Measurements from ENCODE around the gene PRCD. TPM values are rescaled to one million over a fixed set of nuclear protein-coding genes. Genes with fewer than 3 reads are reported as not detected.
A peak's percentile ranks its signal among the peaks of the same experiment; 100 is the strongest.
"Not testable (repeated sequence)": the region's sequence is repeated elsewhere in the genome, so short reads cannot be mapped to it uniquely, and the experiment has no call there.

PRCD gene
- total RNA-seq, 1 experiment from 2014 or later: not detected

GRCh38 chr17:76556765-76557367 lies 17.0 kb downstream of the PRCD start:
- peak; percentile 14 for DNase-seq (ENCODE audit: low spot score)

- peak; percentile 93 for DNase-seq (ENCODE audit: low spot score)
Measured at GRCh38 chr17:76557368-76558197, 17.7 kb downstream of the PRCD start.

- peak; percentile 25 for DNase-seq (ENCODE audit: low spot score)
Measured at GRCh38 chr17:76558198-76559095, 18.6 kb downstream of the PRCD start.

- not testable (repeated sequence) for DNase-seq (ENCODE audit: low spot score)
Measured at GRCh38 chr17:76559460-76559859, 19.6 kb downstream of the PRCD start.

GRCh38 chr17:76560036-76560876 lies 20.4 kb downstream of the PRCD start:
- DNase-seq (ENCODE audit: low spot score): no peak

GRCh38 chr17:76560877-76561221 lies 21.0 kb downstream of the PRCD start:
- DNase-seq (ENCODE audit: low spot score): no peak

- DNase-seq (ENCODE audit: low spot score): no peak
Measured at GRCh38 chr17:76561332-76561731, 21.5 kb downstream of the PRCD start.

GRCh38 chr17:76561799-76562268 lies 22.0 kb downstream of the PRCD start:
- peak; percentile 91 for DNase-seq (ENCODE audit: low spot score)

GRCh38 chr17:76562734-76563148 lies 22.9 kb downstream of the PRCD start:
- DNase-seq (ENCODE audit: low spot score): peak; percentile 96

- DNase-seq (ENCODE audit: low spot score): not testable (repeated sequence)
Measured at GRCh38 chr17:76563359-76563758, 23.5 kb downstream of the PRCD start.

- peak; percentile 85 for DNase-seq (ENCODE audit: low spot score)
Measured at GRCh38 chr17:76564991-76565727, 25.3 kb downstream of the PRCD start.

GRCh38 chr17:76565728-76566612 lies 26.1 kb downstream of the PRCD start:
- no peak for DNase-seq (ENCODE audit: low spot score)

- no peak for DNase-seq (ENCODE audit: low spot score)
Measured at GRCh38 chr17:76566613-76566943, 26.7 kb downstream of the PRCD start.

GRCh38 chr17:76566988-76567431 lies 27.2 kb downstream of the PRCD start:
- DNase-seq (ENCODE audit: low spot score): no peak

GRCh38 chr17:76567634-76568432 lies 28.0 kb downstream of the PRCD start:
- DNase-seq (ENCODE audit: low spot score): peak; percentile 24

- DNase-seq (ENCODE audit: low spot score): no peak
Measured at GRCh38 chr17:76568811-76569221, 29.0 kb downstream of the PRCD start.

GRCh38 chr17:76569607-76570279 lies 29.9 kb downstream of the PRCD start:
- DNase-seq (ENCODE audit: low spot score): peak; percentile 78

- no peak for DNase-seq (ENCODE audit: low spot score)
Measured at GRCh38 chr17:76570457-76570856, 30.6 kb downstream of the PRCD start.
